PC-3 (cell line): ENCODE measurements around the gene TWSG1. TPM values are rescaled to one million over a fixed set of nuclear protein-coding genes. Genes with fewer than 3 reads are reported as not detected.

Experiments used
- ATAC-seq: fragments of 200-7000 bp; cut with Tn5 transposase; 2 replicates; pipeline ENCODE4 v1.9.1; 2020; ENCODE audit warnings: mild to moderate bottlenecking, moderate library complexity
- BruUV-seq: library from RNA; stranded (reverse); fragments of 400-500 nt; replicated peaks from 2 replicates; lab custom pipeline; 2021; lab: Mats Ljungman, UMichigan
- CTCF ChIA-PET: fragments of 300-600 bp; sonication (Branson Sonifier 250); formaldehyde crosslinking; loops from one replicate; lab custom pipeline; 2022; ENCODE audit warnings: antibody characterized with exemption; lab: Charles Lee
- POLR2A ChIA-PET: fragments of 300-600 bp; sonication (Branson Sonifier 250); formaldehyde crosslinking; loops from one replicate; lab custom pipeline; 2022; ENCODE audit warnings: antibody characterized with exemption; ENCODE audit not compliant: unreplicated experiment; lab: Charles Lee
- DNase-seq: peaks from one replicate; pipeline ENCODE4 v3.0.0-alpha.2; 2015
- H2AFZ ChIP-seq: fragments of 300-600 bp; sonication (generic); 2 replicates; pipeline ENCODE4 v1.6.0; 2016; ENCODE audit warnings: antibody characterized with exemption, low read length
- H3F3A ChIP-seq: fragments of 300-600 bp; sonication (generic); one replicate; pipeline ENCODE4 v1.6.0; 2017; ENCODE audit warnings: antibody characterized with exemption, low read length, control low read depth, mild to moderate bottlenecking; ENCODE audit not compliant: unreplicated experiment
- H3K27ac ChIP-seq: fragments of 300-600 bp; sonication (generic); 2 replicates; pipeline ENCODE4 v1.5.1; 2016; ENCODE audit warnings: mild to moderate bottlenecking, low read length
- H3K27me3 ChIP-seq: fragments of 300-600 bp; sonication (generic); 2 replicates; pipeline ENCODE4 v1.6.1; 2016; ENCODE audit warnings: low read length, mixed read lengths
- H3K36me3 ChIP-seq: fragments of 300-600 bp; sonication (generic); 2 replicates; pipeline ENCODE4 v1.6.1; 2016; ENCODE audit warnings: low read depth, mixed run types, low read length, mixed read lengths
- H3K4me1 ChIP-seq: fragments of 300-600 bp; sonication (generic); 2 replicates; pipeline ENCODE4 v1.5.1; 2016; ENCODE audit warnings: low read length; ENCODE audit not compliant: insufficient read depth
- H3K4me2 ChIP-seq: fragments of 300-600 bp; sonication (generic); 2 replicates; pipeline ENCODE4 v1.6.0; 2016; ENCODE audit warnings: low read length
- H3K4me3 ChIP-seq: fragments of 300-600 bp; sonication (generic); 2 replicates; pipeline ENCODE4 v1.5.1; 2016; ENCODE audit warnings: mild to moderate bottlenecking, low read length, mixed read lengths
- H3K79me2 ChIP-seq: fragments of 300-600 bp; sonication (generic); 2 replicates; pipeline ENCODE4 v1.6.1; 2017; ENCODE audit warnings: low read length, mixed read lengths
- H3K9ac ChIP-seq: fragments of 300-600 bp; sonication (generic); 2 replicates; pipeline ENCODE4 v1.6.0; 2016; ENCODE audit warnings: mild to moderate bottlenecking, low read length
- H3K9me2 ChIP-seq: fragments of 300-600 bp; sonication (generic); replicated peaks from 2 replicates; pipeline ENCODE4 v1.6.1; 2016; ENCODE audit warnings: mixed run types, low read length, mixed read lengths
- H3K9me3 ChIP-seq: fragments of 300-600 bp; sonication (generic); 2 replicates; pipeline ENCODE4 v1.6.1; 2016; ENCODE audit warnings: low read length, mixed read lengths
- H4K20me1 ChIP-seq: fragments of 300-600 bp; sonication (generic); 2 replicates; pipeline ENCODE4 v1.6.1; 2016; ENCODE audit warnings: low read length, mixed read lengths
- EZH2 ChIP-seq: fragments of 300-600 bp; sonication (generic); IDR thresholded peaks from one replicate; pipeline ENCODE4 v1.6.1; 2017; ENCODE audit warnings: antibody characterized with exemption, mild to moderate bottlenecking, low read length; ENCODE audit not compliant: unreplicated experiment
- EZH2phosphoT487 ChIP-seq: fragments of 300-600 bp; sonication (generic); IDR thresholded peaks from 2 replicates; pipeline ENCODE4 v1.6.1; 2018; ENCODE audit warnings: mild to moderate bottlenecking, antibody characterized with exemption, low read length, borderline replicate concordance
- intact Hi-C: fragments of 100-400 bp; cut with micrococcal nuclease; formaldehyde crosslinking; loops from 2 replicates; pipeline ENCODE4 v1.9.0; 2023
- total RNA-seq: library from RNA; depleted of rRNA; stranded (reverse); fragments of >200 nt; gene quantifications from 2 replicates; pipeline ENCODE4 v1.2.3, GENCODE V29; 2014
- TF ChIP-seq, protein P1 (sequence below): fragments of 300-600 bp; sonication (generic); conservative IDR thresholded peaks from 2 replicates; pipeline ENCODE4 v1.5.1; 2017; ENCODE audit warnings: antibody characterized with exemption, low read depth, mild to moderate bottlenecking, low read length

Gene TWSG1
- total RNA-seq, 1 experiment from 2014 or later = 32.8 TPM

- DNase-seq = no peak
- H3F3A ChIP-seq = peaks cover 2% of the 10 kb centered on the region
- H2AFZ ChIP-seq = no peak overlapping the region
- ChIA-PET POLR2A (interaction anchor here (0.5 kb wide), 1 partner anchor 20 kb away, joined by 4 read pairs; no protein-coding TSS in a partner anchor), CTCF (interaction anchor here (0.7 kb wide), 1 partner anchor 89 kb away, joined by 5 read pairs; no protein-coding TSS in a partner anchor)
- H3K4me3 ChIP-seq = no peak overlapping the region
- no peaks in the 10 kb centered on the region for H3K9me3 ChIP-seq
- H3K4me1 ChIP-seq = peaks cover 7% of the 10 kb centered on the region
- intact Hi-C loops = no loop called here
- no peaks in the 10 kb centered on the region for H3K36me3 ChIP-seq
- no peak overlapping the region for H3K4me2 ChIP-seq
- no peak overlapping the region for H3K9ac ChIP-seq
- no peaks in the 10 kb centered on the region for H3K79me2 ChIP-seq
- BruUV-seq = no TSS peak
- no peak for ATAC-seq
- H4K20me1 ChIP-seq = no peaks in the 10 kb centered on the region
- no peaks in the 10 kb centered on the region for H3K27me3 ChIP-seq
- TF ChIP-seq EZH2phosphoT487 = no peak
- TF ChIP-seq, protein P1, sequence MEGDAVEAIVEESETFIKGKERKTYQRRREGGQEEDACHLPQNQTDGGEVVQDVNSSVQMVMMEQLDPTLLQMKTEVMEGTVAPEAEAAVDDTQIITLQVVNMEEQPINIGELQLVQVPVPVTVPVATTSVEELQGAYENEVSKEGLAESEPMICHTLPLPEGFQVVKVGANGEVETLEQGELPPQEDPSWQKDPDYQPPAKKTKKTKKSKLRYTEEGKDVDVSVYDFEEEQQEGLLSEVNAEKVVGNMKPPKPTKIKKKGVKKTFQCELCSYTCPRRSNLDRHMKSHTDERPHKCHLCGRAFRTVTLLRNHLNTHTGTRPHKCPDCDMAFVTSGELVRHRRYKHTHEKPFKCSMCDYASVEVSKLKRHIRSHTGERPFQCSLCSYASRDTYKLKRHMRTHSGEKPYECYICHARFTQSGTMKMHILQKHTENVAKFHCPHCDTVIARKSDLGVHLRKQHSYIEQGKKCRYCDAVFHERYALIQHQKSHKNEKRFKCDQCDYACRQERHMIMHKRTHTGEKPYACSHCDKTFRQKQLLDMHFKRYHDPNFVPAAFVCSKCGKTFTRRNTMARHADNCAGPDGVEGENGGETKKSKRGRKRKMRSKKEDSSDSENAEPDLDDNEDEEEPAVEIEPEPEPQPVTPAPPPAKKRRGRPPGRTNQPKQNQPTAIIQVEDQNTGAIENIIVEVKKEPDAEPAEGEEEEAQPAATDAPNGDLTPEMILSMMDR = no peak
- TF ChIP-seq EZH2 = no peak
- no peak overlapping the region for H3K27ac ChIP-seq
- H3K9me2 ChIP-seq = no peaks in the 10 kb centered on the region
These were observed 83.6 kb downstream of the TWSG1 start for GRCh38 chr18:9418047-9418690.

DNA sequence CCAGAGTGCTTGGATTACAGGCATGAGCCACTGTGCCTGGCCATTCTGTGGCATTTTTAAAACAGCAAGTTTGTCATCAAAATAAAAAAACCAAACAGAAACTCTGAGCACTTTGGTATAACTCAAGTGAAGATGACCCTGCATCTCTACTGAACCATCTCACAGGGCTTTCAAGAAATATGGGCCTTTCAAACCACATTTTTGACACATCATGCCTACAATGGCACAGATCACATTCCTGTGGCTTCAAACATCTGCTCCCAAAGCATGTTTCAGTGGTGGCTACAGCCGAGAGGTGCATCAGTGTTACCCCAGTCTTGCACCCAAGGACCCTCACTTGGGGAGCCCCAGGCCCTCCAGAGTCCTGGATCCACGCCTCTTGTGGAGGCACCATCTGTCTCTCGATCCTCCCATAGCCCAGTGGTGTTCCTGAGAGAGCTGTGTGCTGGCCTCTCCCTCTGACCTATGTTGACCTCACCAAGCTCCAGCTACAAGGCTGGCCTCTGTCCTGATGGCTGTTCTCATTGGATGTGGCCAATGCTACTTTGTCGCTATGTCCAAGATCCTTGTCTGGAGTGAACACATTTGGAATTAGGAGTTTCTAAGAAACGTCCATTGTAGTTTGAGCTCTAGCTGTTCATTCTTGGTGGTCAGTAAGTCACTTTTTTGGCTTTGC, 85.5 kb downstream of the TWSG1 start:
- Histone ChIP-seq H3K4me2 (no peak overlapping the region), H3K36me3 (no peaks in the 10 kb centered on the region), H3K27ac (no peak overlapping the region), H3K4me1 (peaks cover 16% of the 10 kb centered on the region), H3K4me3 (no peak overlapping the region), H3K79me2 (no peaks in the 10 kb centered on the region), H3K9me3 (peaks cover 10% of the 10 kb centered on the region; the same call in 1 of the 2 replicates), H2AFZ (no peak overlapping the region), H4K20me1 (no peaks in the 10 kb centered on the region), H3K9ac (no peak overlapping the region), H3K9me2 (no peaks in the 10 kb centered on the region), H3F3A (peaks cover 6% of the 10 kb centered on the region), H3K27me3 (no peaks in the 10 kb centered on the region)
- ChIA-PET CTCF (no interaction called here), POLR2A (no interaction called here)
- TF ChIP-seq, protein P1 = no peak
- TF ChIP-seq EZH2 (no peak), EZH2phosphoT487 (no peak)
- no peak for DNase-seq
- intact Hi-C loops = loop anchor here (10.0 kb wide), 1 partner anchor 85 kb away; the partner anchor contains the start of gene TWSG1
- ATAC-seq = no peak
- BruUV-seq = no TSS peak
